HL-60/S4 treated with phorbol 12-myristate 13-acetate at 8.2 ng/mL for 4 days and 3 days (cell line): Measurements from ENCODE around the gene AMPH.

Experiments used
- in situ Hi-C: fragments of 300-500 bp; cut with MboI; formaldehyde crosslinking; loops from 2 replicates; pipeline ENCODE4 v1.15.0; 2022; ENCODE audit warnings: low sequenced_read_pairs

The AMPH gene

GRCh38 chr7:38630720-38631673 lies at the start of gene AMPH:
Gene AMPH (minus strand): TSS chr7:38631373. CDS start chr7:38631351, 22 bp downstream.
- in situ Hi-C loops: no loop called here

GRCh38 chr7:38679419-38679818 lies 48.2 kb upstream of the AMPH start:
- in situ Hi-C loops: no loop called here

- in situ Hi-C loops: no loop called here
Observed at GRCh38 chr7:38678698-38679054, 47.5 kb upstream of the AMPH start.

GRCh38 chr7:38677981-38678697 lies 47.0 kb upstream of the AMPH start:
- in situ Hi-C loops: no loop called here

- in situ Hi-C loops: no loop called here
Observed at GRCh38 chr7:38675494-38676106, 44.4 kb upstream of the AMPH start.

- in situ Hi-C loops: no loop called here
Observed at GRCh38 chr7:38674513-38674912, 43.3 kb upstream of the AMPH start.

- in situ Hi-C loops: no loop called here
Observed at GRCh38 chr7:38673795-38674194, 42.6 kb upstream of the AMPH start.

- in situ Hi-C loops: no loop called here
Observed at GRCh38 chr7:38671911-38672905, 41.0 kb upstream of the AMPH start.

- in situ Hi-C loops: no loop called here
Observed at GRCh38 chr7:38669965-38670520, 38.9 kb upstream of the AMPH start.

GRCh38 chr7:38664972-38665371 lies 33.8 kb upstream of the AMPH start:
- in situ Hi-C loops: no loop called here

- in situ Hi-C loops: no loop called here
Observed at GRCh38 chr7:38660427-38661099, 29.4 kb upstream of the AMPH start.

- in situ Hi-C loops: no loop called here
Observed at GRCh38 chr7:38659931-38660330, 28.8 kb upstream of the AMPH start.

GRCh38 chr7:38658921-38659320 lies 27.7 kb upstream of the AMPH start:
- in situ Hi-C loops: no loop called here

GRCh38 chr7:38656968-38657367 lies 25.8 kb upstream of the AMPH start:
- in situ Hi-C loops: no loop called here

- in situ Hi-C loops: no loop called here
Observed at GRCh38 chr7:38655833-38656774, 24.9 kb upstream of the AMPH start.

- in situ Hi-C loops: no loop called here
Observed at GRCh38 chr7:38637957-38638356, 6.8 kb upstream of the AMPH start.

- in situ Hi-C loops: no loop called here
Observed at GRCh38 chr7:38632411-38632810, 1.2 kb upstream of the AMPH start.
